IMR-90 (cell line): ENCODE results near the gene TDRD3. TPM values are rescaled to one million over a fixed set of nuclear protein-coding genes. Genes with fewer than 3 reads are reported as not detected.
A peak's percentile ranks its signal among the peaks of the same experiment; 100 is the strongest.

Experiments
- ATAC-seq: fragments of 200-7000 bp; cut with Tn5 transposase; 2 replicates; pipeline ENCODE4 v1.9.1; 2020; ENCODE audit warnings: low read depth, mild to moderate bottlenecking, moderate library complexity
- BruUV-seq: library from RNA; stranded (reverse); fragments of 400-500 nt; replicated peaks from 2 replicates; lab custom pipeline; 2021; lab: Mats Ljungman, UMichigan
- CTCF ChIA-PET: fragments of 300-600 bp; formaldehyde crosslinking; extraction: SDS; loops from one replicate; lab custom pipeline; 2021; ENCODE audit warnings: antibody characterized with exemption; lab: Yijun Ruan, JAX
- POLR2A ChIA-PET: fragments of 300-600 bp; sonication (Branson Sonifier 250); formaldehyde crosslinking; loops from one replicate; lab custom pipeline; 2022; ENCODE audit warnings: antibody characterized with exemption; ENCODE audit not compliant: unreplicated experiment; lab: Charles Lee
- DNase-seq: peaks from one replicate; pipeline ENCODE4 v3.0.0; 2013
- H2AFZ ChIP-seq: replicated peaks from 2 replicates; pipeline ENCODE3; 2013; ENCODE audit warnings: low read length, mild to moderate bottlenecking; ENCODE audit not compliant: poor library complexity
- H2AK5ac ChIP-seq: 2 replicates; pipeline ENCODE4 v1.6.1; 2013; ENCODE audit warnings: low read depth, low read length, inconsistent platforms
- H2AK9ac ChIP-seq: replicated peaks from 2 replicates; pipeline ENCODE3; 2013; ENCODE audit warnings: mild to moderate bottlenecking, low read depth, low read length, moderate library complexity; ENCODE audit not compliant: poor library complexity
- H2BK120ac ChIP-seq: 2 replicates; pipeline ENCODE4 v1.6.1; 2013; ENCODE audit warnings: low read depth, low read length, inconsistent platforms
- H2BK15ac ChIP-seq: 3 replicates; pipeline ENCODE4 v1.6.1; 2013; ENCODE audit warnings: low read depth, low read length, inconsistent platforms
- H2BK20ac ChIP-seq: 2 replicates; pipeline ENCODE4 v1.6.1; 2013; ENCODE audit warnings: low read depth, mild to moderate bottlenecking, inconsistent platforms, low read length, moderate library complexity
- H2BK5ac ChIP-seq: 2 replicates; pipeline ENCODE4 v1.6.1; 2013; ENCODE audit warnings: mild to moderate bottlenecking, low read depth, low read length, inconsistent platforms; ENCODE audit not compliant: poor library complexity, severe bottlenecking
- H3K14ac ChIP-seq: replicated peaks from 2 replicates; pipeline ENCODE4 v1.6.1; 2013; ENCODE audit warnings: low read depth, low read length, inconsistent platforms
- H3K18ac ChIP-seq: 2 replicates; pipeline ENCODE4 v1.6.1; 2013; ENCODE audit warnings: low read depth, low read length, control low read depth
- H3K23ac ChIP-seq: 2 replicates; pipeline ENCODE4 v1.6.1; 2013; ENCODE audit warnings: low read depth, low read length, inconsistent platforms
- H3K27ac ChIP-seq: 2 replicates; pipeline ENCODE4 v1.5.1; 2013; ENCODE audit warnings: mild to moderate bottlenecking, control low read depth, low read length; ENCODE audit not compliant: insufficient read depth
- H3K27me3 ChIP-seq: 2 replicates; pipeline ENCODE4 v1.6.1; 2013; ENCODE audit warnings: low read length; ENCODE audit not compliant: control insufficient read depth, insufficient read depth
- H3K36me3 ChIP-seq: 2 replicates; pipeline ENCODE4 v1.6.1; 2013; ENCODE audit warnings: low read length, mixed read lengths; ENCODE audit not compliant: control insufficient read depth, insufficient read depth
- H3K4ac ChIP-seq: 2 replicates; pipeline ENCODE4 v1.6.1; 2013; ENCODE audit warnings: low read depth, low read length, inconsistent platforms
- H3K4me1 ChIP-seq: 2 replicates; pipeline ENCODE4 v1.6.1; 2013; ENCODE audit warnings: low read length, mixed read lengths; ENCODE audit not compliant: control insufficient read depth, insufficient read depth
- H3K4me2 ChIP-seq: 2 replicates; pipeline ENCODE4 v1.6.1; 2013; ENCODE audit warnings: low read depth, mild to moderate bottlenecking, control low read depth, low read length, moderate library complexity
- H3K4me3 ChIP-seq: 2 replicates; pipeline ENCODE4 v1.5.1; 2013; ENCODE audit warnings: low read depth, mild to moderate bottlenecking, control low read depth, low read length, moderate library complexity; ENCODE audit not compliant: insufficient read depth
- H3K56ac ChIP-seq: 2 replicates; pipeline ENCODE4 v1.6.1; 2013; ENCODE audit warnings: low read length, inconsistent platforms; ENCODE audit not compliant: insufficient read depth; ENCODE audit errors: extremely low read depth
- H3K79me1 ChIP-seq, 2 experiments: 2 replicates each; pipeline ENCODE4 v1.6.1; 2013; ENCODE audit warnings: low read length in 2 of 2, inconsistent platforms in 1 of 2, low read depth in 1 of 2
- H3K9ac ChIP-seq: 2 replicates; pipeline ENCODE4 v1.6.1; 2013; ENCODE audit warnings: low read depth, low read length, control low read depth
- H3K9me1 ChIP-seq: 2 replicates; pipeline ENCODE4 v1.6.1; 2013; ENCODE audit warnings: low read length, inconsistent platforms; ENCODE audit not compliant: insufficient read depth
- H3K9me3 ChIP-seq: 2 replicates; pipeline ENCODE4 v1.6.1; 2013; ENCODE audit warnings: low read length; ENCODE audit not compliant: control insufficient read depth, insufficient read depth
- H4K20me1 ChIP-seq: 2 replicates; pipeline ENCODE4 v1.6.1; 2013; ENCODE audit warnings: low read length, inconsistent platforms; ENCODE audit not compliant: insufficient read depth
- H4K5ac ChIP-seq: 2 replicates; pipeline ENCODE4 v1.6.1; 2013; ENCODE audit warnings: mild to moderate bottlenecking, low read depth, low read length, control low read depth
- H4K8ac ChIP-seq, 2 experiments: 2 replicates each; pipeline ENCODE4 v1.6.1; 2013; ENCODE audit warnings: low read depth in 2 of 2, low read length in 2 of 2, control low read depth in 1 of 2, inconsistent platforms in 1 of 2
- H4K91ac ChIP-seq: 2 replicates; pipeline ENCODE4 v1.6.1; 2013; ENCODE audit warnings: low read depth, low read length, inconsistent platforms; ENCODE audit not compliant: insufficient read depth
- CEBPB ChIP-seq: IDR thresholded peaks from 2 replicates; pipeline ENCODE4 v1.6.1; 2012; ENCODE audit warnings: low read depth, low read length, improper control_type of control experiment
- CTCF ChIP-seq: conservative IDR thresholded peaks from 2 replicates; pipeline ENCODE4 v1.5.1; 2012; ENCODE audit warnings: mild to moderate bottlenecking, low read depth, low read length, improper control_type of control experiment
- dilution Hi-C: fragments of 300-500 bp; cut with HindIII; formaldehyde crosslinking; loops from one replicate; pipeline ENCODE4 v1.14.3; 2018; ENCODE audit warnings: low sequenced_read_pairs; ENCODE audit not compliant: unreplicated experiment
- in situ Hi-C: fragments of 300-500 bp; cut with MboI; formaldehyde crosslinking; loops from 3 replicates; pipeline ENCODE4 v1.14.3; 2019; ENCODE audit warnings: low sequenced_read_pairs, inconsistent platforms, mixed read lengths
- intact Hi-C: fragments of 100-400 bp; cut with micrococcal nuclease; formaldehyde crosslinking; loops from 2 replicates; pipeline ENCODE4 v1.10.0; 2022
- polyA plus RNA-seq, 3 experiments: library from polyadenylated mRNA; depleted of rRNA; stranded (reverse); fragments of >200 nt; gene quantifications; 2 replicates each; pipeline ENCODE4 v1.2.3, GENCODE V29; 2012; ENCODE audit warnings: low replicate concordance in 1 of 3
- total RNA-seq: library from RNA; depleted of rRNA; stranded (reverse); fragments of >200 nt; gene quantifications from 2 replicates; pipeline ENCODE4 v1.2.3, GENCODE V29; 2012

TDRD3 gene
- total and polyA plus RNA-seq, 2 of the 4 experiments (the other 2 are of a cell fraction) = 3.9 to 12.0 TPM

- H3K4me3 ChIP-seq = no peak overlapping the region
- no peak overlapping the region for H3K4me2 ChIP-seq
- H3K4me1 ChIP-seq = no peaks in the 10 kb centered on the region
- H2AFZ ChIP-seq = no peak overlapping the region
- no peak overlapping the region for H3K27ac ChIP-seq
- H2BK120ac ChIP-seq = no peak overlapping the region
- ChIA-PET POLR2A (no interaction called here), CTCF (interaction anchor here (0.9 to 1.7 kb wide), 6 partner anchors 9 to 1885 kb away, joined by 3 to 8 read pairs (median 5); no protein-coding TSS in a partner anchor)
- TF ChIP-seq CTCF (peak; percentile 23; the same call in 1 of the 2 replicates), CEBPB (no peak)
- intact Hi-C loops = no loop called here
- DNase-seq = peak; percentile 2
- no peak overlapping the region for H3K4ac ChIP-seq
- no peak overlapping the region for H2BK5ac ChIP-seq
- H3K36me3 ChIP-seq = no peaks in the 10 kb centered on the region
- in situ Hi-C loops = no loop called here
- H4K5ac ChIP-seq = no peak overlapping the region
- no peak overlapping the region for H2BK15ac ChIP-seq
- H3K27me3 ChIP-seq = peaks cover 3% of the 10 kb centered on the region; the same call in 1 of the 2 replicates
- H2BK20ac ChIP-seq = no peak overlapping the region
- no peak overlapping the region for H3K9ac ChIP-seq
- H2AK9ac ChIP-seq = no peak overlapping the region
- dilution Hi-C loops = no loop called here
- H3K9me3 ChIP-seq = no peaks in the 10 kb centered on the region
- no peaks in the 10 kb centered on the region for H3K9me1 ChIP-seq
- no peaks in the 10 kb centered on the region for H4K20me1 ChIP-seq
- no peak overlapping the region for H3K23ac ChIP-seq
- H3K79me1 ChIP-seq = no peaks in the 10 kb centered on the region
- no peak overlapping the region for H4K91ac ChIP-seq
- H3K56ac ChIP-seq = no peak overlapping the region
- H3K14ac ChIP-seq = no peak overlapping the region
- no peak overlapping the region for H3K18ac ChIP-seq
- peak; percentile 51; the same call in 1 of the 2 replicates for ATAC-seq
- no peak overlapping the region for H4K8ac ChIP-seq
- H2AK5ac ChIP-seq = no peak overlapping the region
- no TSS peak for BruUV-seq
Measured at GRCh38 chr13:60369242-60369641, 27.8 kb upstream of the TDRD3 start.
